ENCODE results near the gene PCDH15. TPM values are rescaled to one million over a fixed set of nuclear protein-coding genes. Genes with fewer than 3 reads are reported as not detected.

PCDH15 gene
- total and polyA plus RNA-seq, 9 of the 15 experiments (the other 6 are each of a cell fraction or from before 2014, with no cell fraction given) = not detected

- TF ChIP-seq CBFB (CRISPR knock-in tag; IDR thresholded peaks at IDR 0.05) = no peak
- no peak for TF ChIP-seq ETV6 (IDR thresholded peaks at IDR 0.05; ENCODE audit: borderline replicate concordance in 1 of 2, low read depth in 2 of 2, low read length in 1 of 2)
- TF ChIP-seq ETV6 (CRISPR knock-in tag; IDR thresholded peaks at IDR 0.05; ENCODE audit: borderline replicate concordance) = no peak
- no peak for TF ChIP-seq HNRNPH1 (optimal IDR thresholded peaks at IDR 0.05; ENCODE audit: low read depth, low read length)
- TF ChIP-seq ZNF133 (CRISPR knock-in tag; IDR thresholded peaks at IDR 0.05) = no peak
- TF ChIP-seq POLR3G (IDR thresholded peaks at IDR 0.05; ENCODE audit: extremely low read depth, insufficient read length, insufficient replicate concordance) = no peak
- no peak for TF ChIP-seq SNRNP70 (optimal IDR thresholded peaks at IDR 0.05; ENCODE audit: low read depth, low read length)
- TF ChIP-seq DACH1 (IDR thresholded peaks at IDR 0.05; ENCODE audit: partially characterized antibody) = no peak
- no peak for TF ChIP-seq SRSF9 (IDR thresholded peaks at IDR 0.05; ENCODE audit: borderline replicate concordance, low read depth, low read length)
- no peak for TF ChIP-seq NR1H2 (CRISPR knock-in tag; IDR thresholded peaks at IDR 0.05)
- no peak for TF ChIP-seq ETV1 (tag; conservative IDR thresholded peaks at IDR 0.05; ENCODE audit: low read depth)
- no peak for TF ChIP-seq ZNF23 (CRISPR knock-in tag; IDR thresholded peaks at IDR 0.05)
- no peak for TF ChIP-seq ZNF347 (CRISPR knock-in tag; IDR thresholded peaks at IDR 0.05; ENCODE audit: low read depth)
- TF ChIP-seq POLR3A (IDR thresholded peaks at IDR 0.05; ENCODE audit: borderline replicate concordance, extremely low read depth, insufficient read depth, insufficient read length) = no peak
- TF ChIP-seq PCBP1 (IDR thresholded peaks at IDR 0.05; ENCODE audit: low read depth, low read length, poor library complexity, severe bottlenecking) = no peak
- TF ChIP-seq ZC3H11A (IDR thresholded peaks at IDR 0.05; ENCODE audit: low read depth, low read length) = no peak
- FAIRE-seq (no peak), ATAC-seq (no peak), DNase-seq (ENCODE audit: extremely low read depth in 1 of 4, low spot score in 3 of 4) (no peak)
- no peak overlapping the region for H3K9ac ChIP-seq (ENCODE audit: insufficient read depth in 1 of 2, low read depth in 2 of 2, low read length in 2 of 2)
- ChIA-PET CTCF (ENCODE audit: low intra/inter-chr PET ratio) (no interaction called here), POLR2A (no interaction called here)
- no TSS peak for BruUV-seq (replicated peaks)
- no peaks in the 10 kb centered on the region for H3K27me3 ChIP-seq (ENCODE audit: control insufficient read depth in 2 of 2, insufficient read depth in 2 of 2, low read length in 2 of 2)
- H3K79me2 ChIP-seq (ENCODE audit: control insufficient read depth, insufficient read depth, low read length) = no peaks in the 10 kb centered on the region
- no peak overlapping the region for H2AFZ ChIP-seq (ENCODE audit: low read depth, low read length)
- H3K4me3 ChIP-seq = no peak overlapping the region
- WGBS (ENCODE audit: insufficient coverage, low coverage, missing lambda C conversion rate) = 0% methylated on average over 1 of the region's 1 CpG
- no peaks in the 10 kb centered on the region for H3K4me1 ChIP-seq (replicated peaks in 1 of 2; ENCODE audit: control insufficient read depth in 2 of 2, insufficient read depth in 2 of 2, low read length in 2 of 2)
- in situ Hi-C loops (cut with MboI) = no loop called here
- no peaks in the 10 kb centered on the region for H4K20me1 ChIP-seq (replicated peaks; ENCODE audit: control insufficient read depth, insufficient read depth, low read length)
- intact Hi-C loops (cut with micrococcal nuclease) = no loop called here
- no peaks in the 10 kb centered on the region for H3K36me3 ChIP-seq (ENCODE audit: control insufficient read depth, insufficient read depth, low read length)
- no peak overlapping the region for H3K27ac ChIP-seq (ENCODE audit: extremely low read depth, low read depth, low read length)
- no peaks in the 10 kb centered on the region for H3K9me1 ChIP-seq (ENCODE audit: control insufficient read depth, insufficient read depth, low read length)
- no peak overlapping the region for H3K4me2 ChIP-seq (ENCODE audit: insufficient read depth, low read length)
- H3K9me3 ChIP-seq (replicated peaks; ENCODE audit: control insufficient read depth, insufficient read depth, low read depth, low read length) = no peaks in the 10 kb centered on the region
These were observed 957.2 kb downstream of the PCDH15 start for GRCh38 chr10:53843736-53844362.

Data from K562 (cell line).